ENCODE measurements around the gene WDFY4.

The WDFY4 gene

DNA sequence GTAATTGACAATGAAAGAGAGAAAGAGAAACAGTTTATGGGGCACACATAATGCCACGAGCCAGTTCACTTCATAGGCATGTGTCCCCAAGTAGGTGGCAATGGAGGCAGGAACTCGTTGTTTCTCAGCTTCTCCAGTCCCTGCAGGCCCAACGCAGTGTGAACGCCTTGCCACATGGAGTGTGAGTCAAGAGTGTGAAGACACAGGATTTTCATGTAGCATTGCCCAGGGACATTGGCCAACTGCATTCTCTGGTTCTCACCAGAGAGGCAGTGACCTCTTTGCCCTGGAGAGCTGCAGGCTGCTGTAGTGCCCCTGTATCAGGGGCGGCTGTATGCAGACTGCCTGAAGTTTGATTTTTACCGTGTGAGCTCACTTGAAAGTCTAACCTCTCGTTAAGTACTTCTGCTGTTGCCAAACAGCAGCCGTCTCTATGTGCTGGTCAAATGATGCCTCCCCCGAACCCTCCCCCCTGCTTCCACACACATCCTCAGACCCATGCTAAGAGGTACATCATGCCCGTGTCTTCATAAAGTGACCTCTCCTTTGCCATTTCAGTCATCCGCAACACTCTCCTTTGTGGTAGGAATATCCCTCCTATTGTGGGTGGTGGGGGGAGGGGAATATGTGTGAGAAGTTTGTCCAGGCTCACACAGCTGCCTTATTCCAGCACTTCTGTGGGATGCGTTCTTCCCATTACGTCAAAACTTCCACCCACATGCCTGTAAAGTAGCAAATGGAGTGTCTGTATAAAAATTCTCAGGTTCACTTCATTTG lies 242.3 kb downstream of the WDFY4 start:
- TF ChIP-seq, protein P1, sequence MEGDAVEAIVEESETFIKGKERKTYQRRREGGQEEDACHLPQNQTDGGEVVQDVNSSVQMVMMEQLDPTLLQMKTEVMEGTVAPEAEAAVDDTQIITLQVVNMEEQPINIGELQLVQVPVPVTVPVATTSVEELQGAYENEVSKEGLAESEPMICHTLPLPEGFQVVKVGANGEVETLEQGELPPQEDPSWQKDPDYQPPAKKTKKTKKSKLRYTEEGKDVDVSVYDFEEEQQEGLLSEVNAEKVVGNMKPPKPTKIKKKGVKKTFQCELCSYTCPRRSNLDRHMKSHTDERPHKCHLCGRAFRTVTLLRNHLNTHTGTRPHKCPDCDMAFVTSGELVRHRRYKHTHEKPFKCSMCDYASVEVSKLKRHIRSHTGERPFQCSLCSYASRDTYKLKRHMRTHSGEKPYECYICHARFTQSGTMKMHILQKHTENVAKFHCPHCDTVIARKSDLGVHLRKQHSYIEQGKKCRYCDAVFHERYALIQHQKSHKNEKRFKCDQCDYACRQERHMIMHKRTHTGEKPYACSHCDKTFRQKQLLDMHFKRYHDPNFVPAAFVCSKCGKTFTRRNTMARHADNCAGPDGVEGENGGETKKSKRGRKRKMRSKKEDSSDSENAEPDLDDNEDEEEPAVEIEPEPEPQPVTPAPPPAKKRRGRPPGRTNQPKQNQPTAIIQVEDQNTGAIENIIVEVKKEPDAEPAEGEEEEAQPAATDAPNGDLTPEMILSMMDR (conservative IDR thresholded peaks at IDR 0.05; ENCODE audit: low read depth, low read length) = no peak
- H3K4me3 ChIP-seq (ENCODE audit: low read depth, low read length) = no peak overlapping the region
- DNase-seq (ENCODE audit: low read depth) = no peak

DNA sequence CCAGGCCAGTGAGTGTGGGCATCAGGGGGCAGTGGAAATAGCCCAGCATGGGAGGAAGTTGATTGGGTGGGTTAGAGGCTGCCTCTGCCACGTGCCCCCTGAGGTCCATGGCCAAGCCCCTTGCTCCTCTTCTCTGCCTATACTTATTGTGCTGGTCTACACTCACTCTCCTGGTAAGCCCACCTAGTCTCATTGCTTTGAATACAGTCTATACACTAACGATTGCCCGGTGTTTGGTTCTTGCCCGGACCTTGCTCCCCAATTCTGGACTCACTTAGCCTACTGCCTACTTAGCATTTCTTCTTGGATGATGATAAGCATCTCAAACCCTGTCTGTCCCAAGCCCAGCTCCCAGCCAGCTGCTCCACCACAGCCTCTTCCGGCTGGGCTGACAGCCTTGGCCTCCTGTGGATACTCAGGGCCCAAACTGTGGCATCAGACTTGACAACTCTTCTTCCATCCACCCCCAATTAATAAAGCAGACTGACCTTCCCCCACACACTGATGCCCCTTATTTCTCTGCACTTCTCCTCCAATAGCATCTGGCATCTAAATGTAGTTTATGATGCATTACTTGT lies 244.8 kb downstream of the WDFY4 start:
- DNase-seq (ENCODE audit: low read depth) = no peak
- TF ChIP-seq, protein P1 (conservative IDR thresholded peaks at IDR 0.05; ENCODE audit: low read depth, low read length) = no peak
- no peak overlapping the region for H3K4me3 ChIP-seq (ENCODE audit: low read depth, low read length)

DNA sequence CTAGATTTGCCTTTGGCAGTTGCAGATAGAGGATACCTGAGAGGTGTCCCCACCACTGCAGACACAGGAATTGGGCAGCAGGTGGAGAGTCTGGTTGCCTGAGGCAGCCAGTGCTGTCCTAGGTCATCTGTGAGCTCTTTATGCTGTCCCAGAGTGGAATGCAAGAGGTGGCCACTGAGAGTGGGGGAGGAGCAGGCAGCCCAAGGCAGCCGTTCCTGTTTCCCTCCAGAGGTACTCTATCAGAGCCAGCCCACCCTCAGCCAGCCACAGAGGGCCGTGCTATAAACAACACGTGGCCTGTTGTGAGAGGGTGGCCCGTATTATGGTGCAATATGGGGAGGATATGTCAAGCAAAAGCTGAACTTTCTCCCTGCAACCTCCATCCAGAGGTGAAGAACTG lies 246.5 kb downstream of the WDFY4 start:
- no peak for DNase-seq (ENCODE audit: low read depth)
- no peak overlapping the region for H3K4me3 ChIP-seq (ENCODE audit: low read depth, low read length)
- TF ChIP-seq, protein P1 (conservative IDR thresholded peaks at IDR 0.05; ENCODE audit: low read depth, low read length) = no peak

DNA sequence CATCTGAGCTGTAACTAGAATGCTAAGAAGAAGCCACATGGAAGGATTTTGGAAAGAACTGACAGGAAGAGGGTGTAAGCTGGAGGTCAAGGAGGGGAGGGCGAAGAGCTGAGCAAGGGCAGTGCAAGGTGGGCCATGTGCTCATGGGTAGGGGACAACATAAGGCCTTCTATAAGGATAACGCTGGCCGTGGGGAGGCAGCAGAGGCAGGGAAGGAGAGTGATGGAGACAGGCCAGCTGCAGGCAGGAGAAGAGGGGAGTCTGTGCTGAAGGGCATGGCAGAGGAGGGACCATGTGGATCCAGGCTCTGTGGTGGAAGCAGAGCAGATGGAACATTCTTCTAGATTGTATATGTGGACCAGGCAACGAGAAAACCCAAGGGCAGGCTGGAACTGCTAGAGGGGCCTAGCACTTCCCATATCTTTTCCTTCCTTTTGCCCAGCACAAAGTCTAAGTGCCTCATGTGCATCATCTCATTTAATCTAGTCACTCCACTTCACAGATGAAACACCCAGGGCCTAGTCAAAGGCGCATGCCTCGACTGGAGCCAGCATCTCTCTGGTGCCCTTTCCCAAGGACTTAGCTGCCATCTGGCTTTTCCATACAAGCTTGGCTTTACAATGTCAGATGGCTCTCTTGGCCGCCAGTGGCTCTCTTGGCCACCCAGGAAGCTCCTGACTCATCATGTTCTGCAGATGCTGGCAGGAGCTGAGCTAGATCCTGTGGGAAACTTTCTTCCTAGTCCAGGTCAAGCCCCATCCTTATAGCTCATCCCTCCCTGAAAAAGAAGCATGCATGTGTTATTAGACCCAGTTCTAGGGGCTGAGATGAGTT lies 248.4 kb downstream of the WDFY4 start:
- TF ChIP-seq, protein P1 (conservative IDR thresholded peaks at IDR 0.05; ENCODE audit: low read depth, low read length) = no peak
- DNase-seq (ENCODE audit: low read depth) = no peak
- no peak overlapping the region for H3K4me3 ChIP-seq (ENCODE audit: low read depth, low read length)

DNA sequence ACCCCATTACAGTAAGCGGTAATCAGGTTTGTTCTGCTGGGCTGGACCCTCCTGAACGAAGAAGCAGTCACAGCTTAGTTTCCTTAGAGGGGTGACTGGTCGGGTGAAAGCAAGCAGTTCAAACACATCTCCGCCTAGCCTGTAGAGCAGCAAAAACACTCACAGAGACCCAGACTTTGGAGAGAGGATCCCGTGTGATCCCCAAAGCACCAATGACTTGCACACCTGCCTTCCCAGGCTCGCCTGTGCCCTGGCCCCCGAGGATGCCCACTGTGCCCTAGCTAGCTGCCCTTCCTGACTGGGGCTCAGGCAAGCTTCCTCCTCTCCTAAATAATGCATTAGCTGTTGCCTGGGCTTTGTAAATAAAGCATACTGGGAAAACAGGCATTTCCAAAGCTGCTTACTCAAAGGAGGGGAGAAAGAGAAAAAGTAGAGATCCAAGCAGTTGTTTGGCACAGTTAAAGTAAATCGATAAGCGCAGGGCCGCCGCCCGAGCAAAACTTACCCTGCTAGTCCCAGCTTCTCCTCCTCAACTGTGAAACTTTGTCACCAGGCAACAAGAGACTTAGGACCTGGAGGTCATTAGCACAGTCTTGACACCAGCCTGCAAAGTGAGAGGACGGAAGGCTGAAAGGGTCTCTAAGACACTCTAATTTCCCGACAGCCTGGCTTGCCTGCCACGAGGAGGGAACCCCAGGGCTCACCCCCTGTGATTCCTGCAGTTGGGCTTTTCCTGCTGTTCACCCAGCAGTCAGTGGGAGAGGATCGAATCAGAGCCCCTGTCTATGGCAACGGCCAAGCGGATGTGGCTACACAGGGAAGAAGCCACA lies 250.2 kb downstream of the WDFY4 start:
- DNase-seq (ENCODE audit: low read depth) = peak; percentile 5
- TF ChIP-seq, protein P1 (conservative IDR thresholded peaks at IDR 0.05; ENCODE audit: low read depth, low read length) = no peak
- no peak overlapping the region for H3K4me3 ChIP-seq (ENCODE audit: low read depth, low read length)

DNA sequence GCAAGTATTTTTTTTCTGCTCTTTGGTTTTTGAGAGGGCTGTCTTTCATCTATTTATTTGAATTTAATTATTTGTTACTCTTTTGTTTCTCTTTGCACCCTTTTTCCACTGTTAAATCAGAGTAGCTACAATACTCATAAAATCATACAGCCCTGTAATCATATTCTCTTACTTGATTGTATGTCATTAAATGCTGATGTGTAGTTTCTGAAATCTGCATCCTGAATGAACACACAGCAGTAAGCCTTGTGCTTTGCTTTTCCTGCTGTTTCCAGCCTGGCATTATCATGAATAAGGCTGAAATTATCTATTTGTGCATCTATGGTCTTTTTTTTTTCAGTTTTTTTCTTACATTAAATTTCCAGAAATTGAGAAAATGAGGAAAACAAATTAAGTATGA lies 250.9 kb downstream of the WDFY4 start:
- no peak for DNase-seq (ENCODE audit: low read depth)
- TF ChIP-seq, protein P1 (conservative IDR thresholded peaks at IDR 0.05; ENCODE audit: low read depth, low read length) = no peak
- H3K4me3 ChIP-seq (ENCODE audit: low read depth, low read length) = no peak overlapping the region

All from choroid plexus epithelial cell (primary cell).